HG03025 (cell line): Measurements from ENCODE around the gene NCOR1.
"Not testable (repeated sequence)": the region's sequence is repeated elsewhere in the genome, so short reads cannot be mapped to it uniquely, and the experiment has no call there.

Experiments
- ATAC-seq: cut with Tn5 transposase; IDR thresholded peaks from one replicate; pipeline ENCODE4 v1.9.1; 2021; ENCODE audit warnings: mild to moderate bottlenecking, moderate library complexity; ENCODE audit not compliant: unreplicated experiment, low FRiP score

NCOR1 gene

DNA sequence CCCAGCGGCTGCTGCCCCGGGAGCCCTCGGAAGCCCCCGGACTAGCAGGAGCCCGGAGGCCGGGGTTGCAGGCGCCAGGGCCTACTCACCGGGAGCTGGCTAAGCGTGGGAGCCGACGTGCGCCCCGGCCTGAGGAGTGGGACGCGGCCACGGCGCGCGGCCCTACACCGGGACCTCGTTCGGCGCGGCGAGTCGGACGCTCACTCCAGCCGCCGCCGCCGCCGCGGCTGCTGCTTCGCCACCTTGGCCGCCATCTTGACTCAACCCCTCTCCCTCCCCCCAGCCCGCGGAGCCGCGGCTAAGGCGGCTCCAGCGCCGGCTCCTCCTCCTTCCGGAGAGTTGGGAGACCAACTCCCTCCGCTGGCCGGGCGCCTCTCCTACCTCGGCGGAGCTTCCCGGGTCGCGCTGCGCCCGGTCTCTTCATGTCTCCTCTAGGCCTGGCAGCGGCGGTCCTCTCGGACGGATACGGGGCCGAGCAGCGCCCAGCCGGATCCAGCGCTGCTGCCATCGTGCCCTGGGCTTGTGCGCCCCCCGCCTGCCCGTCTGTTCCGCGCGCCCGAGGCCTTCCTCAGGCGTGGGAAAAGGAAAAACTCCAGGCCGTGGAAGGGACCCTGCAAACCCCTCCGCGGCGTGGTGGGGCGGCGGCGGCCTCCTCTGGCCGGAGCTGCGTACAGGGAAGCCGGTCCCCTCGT lies at the start of gene NCOR1:
TSS of gene NCOR1 (minus strand) at position 262 of the 692 bp plus-strand sequence. CDS start 20,965 bp downstream, outside the sequence.
- ATAC-seq, result peak; percentile 58

DNA sequence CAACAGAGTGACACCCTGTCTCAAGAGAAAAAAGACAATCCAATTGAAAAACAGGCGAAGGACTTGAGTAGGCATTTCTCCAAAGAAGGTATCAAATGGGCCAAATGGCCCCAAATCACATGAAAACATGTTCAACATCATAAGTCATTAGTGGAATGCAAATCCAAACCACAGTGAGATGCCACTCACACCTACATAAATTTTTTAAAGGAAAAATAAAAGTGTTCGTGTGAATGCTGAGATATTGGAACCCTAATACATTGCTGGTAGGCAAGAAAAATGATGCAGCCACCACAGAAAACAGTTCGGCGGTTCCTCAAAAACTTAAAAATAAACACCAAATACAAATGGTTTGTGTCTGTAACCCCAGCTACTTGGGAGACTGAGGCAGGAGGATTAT lies 46.9 kb upstream of the NCOR1 start:
- no peak for ATAC-seq

DNA sequence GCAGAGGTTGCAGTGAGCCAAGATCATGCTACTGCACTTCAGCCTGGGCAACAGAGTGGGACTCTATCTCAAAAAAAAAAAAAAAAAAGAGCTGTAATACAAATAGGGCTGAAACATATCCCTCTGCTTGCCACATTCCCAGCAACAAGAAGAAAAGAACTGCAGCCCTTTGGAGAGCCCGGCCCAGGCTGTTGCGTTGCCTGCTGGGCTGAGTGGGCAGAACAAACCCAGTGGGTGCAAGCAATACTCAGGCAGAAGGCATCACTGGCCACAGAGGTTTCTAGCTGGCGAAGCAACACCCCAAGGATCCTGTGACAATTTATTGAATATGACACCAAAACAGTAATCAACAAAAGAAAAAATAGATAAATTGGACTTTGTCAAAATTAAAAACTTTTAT lies 45.7 kb upstream of the NCOR1 start:
- ATAC-seq, result no peak

DNA sequence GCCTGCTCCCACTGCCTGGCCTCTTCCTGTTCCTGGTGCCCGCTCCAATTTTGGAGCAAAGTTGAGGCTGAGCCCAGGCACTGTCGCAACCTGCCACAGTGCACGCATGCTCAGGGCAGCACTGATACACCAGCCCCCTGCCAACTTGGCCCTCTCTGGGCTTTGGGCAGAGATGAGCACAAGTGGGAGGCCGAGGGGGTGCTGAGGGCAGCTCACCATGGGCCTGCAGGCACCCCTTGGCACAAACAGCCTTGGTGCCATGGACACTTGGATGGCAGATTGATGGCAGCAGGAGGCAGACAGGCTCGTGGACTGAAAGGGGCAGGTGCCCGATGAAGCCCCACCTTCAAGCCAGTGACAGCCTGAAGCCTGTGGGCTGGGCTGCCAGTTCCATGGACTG lies 44.6 kb upstream of the NCOR1 start:
- no peak for ATAC-seq

DNA sequence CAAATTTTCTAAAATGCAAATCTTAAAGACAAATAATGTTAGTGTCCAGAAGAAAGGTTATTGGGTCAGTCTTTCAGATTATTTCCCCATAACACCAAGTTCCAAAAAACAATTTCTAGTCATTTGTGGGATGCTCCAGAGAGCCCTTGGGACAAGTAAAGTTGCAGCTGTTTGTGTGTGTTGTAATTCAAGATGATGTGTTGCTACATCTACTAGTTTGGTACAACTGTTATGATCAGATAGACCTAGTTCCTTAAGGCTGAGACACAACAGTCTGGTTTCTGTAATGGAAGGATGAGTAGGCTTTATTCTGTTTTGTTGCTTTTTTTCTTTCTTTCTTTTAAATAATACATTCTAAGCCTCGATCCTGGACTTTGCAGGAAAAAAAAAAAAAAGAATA lies 43.6 kb upstream of the NCOR1 start:
- ATAC-seq, result no peak

DNA sequence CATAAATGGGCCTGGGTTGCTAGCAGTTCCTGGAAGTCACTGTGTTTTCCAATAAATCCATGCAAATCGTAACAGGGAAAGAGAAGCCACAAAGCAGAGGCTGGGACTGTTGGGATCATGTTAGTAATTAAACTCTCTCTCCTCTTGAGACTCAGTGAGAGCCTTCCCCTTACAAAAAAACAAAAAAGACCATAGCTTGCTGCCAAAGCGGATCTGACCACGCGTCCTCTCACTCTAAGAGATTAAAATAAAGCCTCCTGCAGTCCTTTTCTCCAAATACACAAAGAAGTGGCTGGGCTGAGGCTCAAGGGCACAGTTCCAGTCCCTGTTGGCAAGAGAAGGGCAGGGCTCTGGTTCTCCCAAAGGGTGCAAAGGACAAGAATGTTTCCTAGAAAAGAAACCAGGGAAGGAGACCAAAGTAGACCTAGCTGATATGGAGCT lies 40.2 kb upstream of the NCOR1 start:
- no peak for ATAC-seq

DNA sequence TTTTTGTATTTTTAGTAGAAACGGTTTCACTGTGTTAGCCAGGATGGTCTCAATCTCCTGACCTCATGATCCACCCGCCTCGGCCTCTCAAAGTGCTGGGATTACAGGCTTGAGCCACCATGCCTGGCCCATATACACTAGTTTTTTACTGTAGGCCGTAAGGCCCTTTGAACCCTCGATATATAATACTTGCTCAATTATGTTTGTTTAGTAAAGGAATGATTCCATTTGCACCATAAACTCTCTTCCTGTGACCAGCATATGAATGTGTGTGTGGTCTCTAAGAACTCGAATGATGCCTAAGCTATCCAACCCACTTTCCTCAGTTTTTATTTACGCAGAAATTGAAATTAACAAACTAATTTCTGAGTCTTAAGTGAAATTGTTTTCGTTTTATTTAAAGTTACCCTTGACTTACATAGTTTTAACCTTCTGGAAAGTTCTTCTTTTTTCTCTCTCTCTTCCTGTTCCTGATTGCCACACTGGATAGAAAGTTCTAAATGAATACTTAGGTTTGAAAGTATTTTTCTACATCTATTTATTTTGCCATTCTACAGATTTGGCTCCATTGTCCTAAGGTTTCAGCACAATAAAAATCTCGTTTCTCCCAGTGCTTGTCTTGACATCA lies 39.6 kb upstream of the NCOR1 start:
- no peak for ATAC-seq

DNA sequence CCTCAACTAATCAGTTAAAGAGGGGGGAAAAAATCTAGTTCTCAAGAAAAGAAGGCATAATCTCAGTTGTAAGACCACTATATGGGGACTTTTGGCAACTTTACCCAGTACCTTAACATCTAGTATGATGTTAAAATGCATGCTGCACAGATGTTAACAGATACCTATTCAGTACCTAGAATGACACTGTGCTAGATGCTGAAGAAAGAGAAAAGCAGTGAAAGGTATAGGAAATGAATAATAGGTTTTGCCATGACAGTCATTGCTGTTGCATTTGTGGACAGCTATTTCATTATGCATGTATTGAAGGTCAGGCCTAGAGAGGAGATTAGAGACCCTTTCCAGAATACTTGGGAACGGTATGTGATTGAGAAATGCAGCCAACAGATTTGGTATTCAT lies 36.2 kb upstream of the NCOR1 start:
- no peak for ATAC-seq

DNA sequence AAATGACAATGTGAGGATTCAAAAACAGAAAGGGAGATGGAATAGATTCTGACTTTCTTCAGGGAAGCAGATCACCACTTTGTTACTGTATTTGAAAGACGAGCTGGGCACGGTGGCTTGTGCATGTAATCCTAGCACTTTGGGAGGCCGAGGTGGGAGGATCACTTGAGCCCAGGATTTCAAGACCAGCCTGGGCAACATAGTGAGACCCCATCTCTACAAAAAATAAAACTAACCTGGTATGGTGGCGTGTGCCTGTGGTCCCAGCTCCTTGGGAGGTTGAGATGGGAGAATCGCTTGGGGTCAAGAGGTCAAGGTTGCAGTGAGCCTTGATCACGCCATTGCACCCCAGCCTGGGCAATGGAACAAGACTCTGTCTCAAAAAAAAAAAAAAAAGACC lies 35.7 kb upstream of the NCOR1 start:
- no peak for ATAC-seq

DNA sequence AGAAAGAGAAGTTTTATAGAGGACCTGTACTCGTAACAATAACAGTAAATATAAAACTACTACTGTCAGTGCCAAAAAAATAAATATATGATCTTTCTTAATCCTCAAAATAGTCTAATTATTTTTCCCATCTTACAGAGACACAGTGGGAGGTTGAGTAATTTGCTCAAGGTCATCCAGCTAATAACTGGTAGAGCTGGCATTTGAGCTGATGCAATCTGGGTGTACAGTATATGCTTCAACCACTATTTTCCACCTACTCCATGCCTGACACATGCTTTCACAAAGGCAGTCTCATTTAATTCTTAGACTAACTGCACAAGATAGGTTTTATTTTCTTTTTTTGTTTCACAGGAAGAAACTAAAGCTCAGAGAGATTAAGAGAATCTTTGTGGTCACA lies 35.3 kb upstream of the NCOR1 start:
- ATAC-seq, result no peak

DNA sequence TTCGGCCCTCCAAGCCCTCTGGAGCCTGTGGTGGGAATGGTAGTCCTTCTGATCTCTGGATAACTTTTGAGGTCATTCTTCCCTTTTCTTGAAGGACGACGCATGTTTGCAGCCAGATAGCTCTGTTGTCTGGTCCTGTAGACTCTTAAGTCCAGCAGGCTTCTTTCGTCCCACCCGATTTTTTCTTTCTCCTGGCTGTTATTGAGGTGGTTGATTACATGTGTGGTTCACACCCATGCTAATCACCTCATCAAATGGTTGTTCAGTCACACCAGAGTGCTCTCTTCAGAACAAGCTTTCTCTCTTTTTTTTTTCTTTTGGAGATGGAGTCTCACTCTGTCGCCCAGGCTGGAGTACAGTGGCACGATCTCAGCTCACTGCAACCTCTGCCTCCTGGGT lies 32.3 kb upstream of the NCOR1 start:
- no peak for ATAC-seq

DNA sequence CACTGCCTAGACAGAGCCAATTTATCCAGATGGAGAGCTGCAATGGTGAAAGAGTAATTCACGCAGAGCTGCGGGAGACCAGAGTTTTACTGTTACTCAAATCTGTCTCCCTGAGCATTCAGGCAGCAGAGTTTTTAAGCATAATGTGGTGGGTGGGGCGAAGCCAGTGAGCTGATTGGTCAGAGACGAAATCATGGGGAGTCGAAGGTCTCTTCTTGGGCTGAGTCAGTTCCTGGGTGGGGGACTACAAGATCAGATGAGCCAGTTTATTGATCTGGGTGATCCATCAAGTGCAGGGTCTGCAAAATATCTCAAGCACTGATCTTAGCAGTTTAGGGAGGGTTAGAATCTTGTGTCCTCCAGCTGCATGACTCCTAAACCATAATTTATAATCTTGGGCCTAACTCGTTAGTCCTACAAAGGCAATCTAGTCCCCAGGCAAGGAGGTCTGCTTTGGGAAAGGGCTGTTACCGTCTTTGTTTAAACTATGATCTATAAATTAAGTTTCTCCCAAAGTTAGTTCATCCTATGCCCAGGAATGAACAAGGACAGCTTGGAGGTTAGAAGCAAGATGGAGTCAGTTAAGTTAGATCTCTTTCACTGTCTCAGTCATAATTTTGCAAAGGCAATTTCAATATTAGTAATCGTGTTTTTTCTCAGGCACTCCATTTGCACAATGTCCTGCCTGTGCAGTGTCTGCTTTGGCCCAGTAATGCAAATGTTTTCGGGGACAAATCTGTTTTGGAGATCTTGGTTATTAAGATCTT lies 28.6 kb upstream of the NCOR1 start:
- ATAC-seq, result no peak

DNA sequence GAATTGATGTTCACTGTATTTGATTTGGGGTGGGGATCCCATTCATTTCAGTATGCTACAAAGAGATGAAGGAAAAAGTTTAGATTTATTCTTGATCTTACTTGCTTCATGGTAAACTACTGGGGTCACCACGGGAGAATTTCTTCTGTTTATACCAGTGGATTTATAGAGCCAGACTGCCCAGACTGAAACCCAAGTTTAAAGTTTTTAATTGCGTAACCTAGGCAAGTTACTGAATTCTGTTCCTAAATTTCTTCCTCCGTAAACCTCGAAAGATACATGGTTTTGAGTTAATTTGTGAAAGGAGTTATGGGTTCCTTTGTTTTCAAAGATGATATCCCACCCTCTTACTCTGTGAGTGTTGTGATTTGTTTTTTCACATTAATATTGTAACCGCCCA lies 28.1 kb upstream of the NCOR1 start:
- ATAC-seq, result no peak

DNA sequence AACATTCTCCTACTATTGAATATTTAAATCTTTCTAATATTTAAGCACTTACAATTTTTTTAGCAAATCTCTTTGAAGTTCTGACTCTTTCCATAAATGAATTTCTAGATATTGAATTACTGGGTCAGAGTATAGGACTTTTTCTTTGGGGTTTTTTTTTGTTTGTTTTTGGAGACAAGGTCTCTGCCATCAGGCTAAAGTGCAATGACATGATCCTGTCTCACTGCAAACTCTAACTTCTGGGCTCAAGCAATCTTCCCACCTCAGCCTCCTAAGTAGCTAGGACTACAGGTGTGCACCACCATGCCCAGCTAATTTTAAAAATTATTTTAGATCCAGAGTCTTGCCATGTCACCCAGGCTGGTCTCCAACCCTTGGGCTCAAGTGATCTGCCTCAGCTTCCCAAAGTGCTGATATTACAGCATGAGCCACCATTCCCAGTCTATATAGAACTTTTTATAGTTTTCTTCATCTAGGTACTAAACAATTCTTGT lies 26.6 kb upstream of the NCOR1 start:
- no peak for ATAC-seq

DNA sequence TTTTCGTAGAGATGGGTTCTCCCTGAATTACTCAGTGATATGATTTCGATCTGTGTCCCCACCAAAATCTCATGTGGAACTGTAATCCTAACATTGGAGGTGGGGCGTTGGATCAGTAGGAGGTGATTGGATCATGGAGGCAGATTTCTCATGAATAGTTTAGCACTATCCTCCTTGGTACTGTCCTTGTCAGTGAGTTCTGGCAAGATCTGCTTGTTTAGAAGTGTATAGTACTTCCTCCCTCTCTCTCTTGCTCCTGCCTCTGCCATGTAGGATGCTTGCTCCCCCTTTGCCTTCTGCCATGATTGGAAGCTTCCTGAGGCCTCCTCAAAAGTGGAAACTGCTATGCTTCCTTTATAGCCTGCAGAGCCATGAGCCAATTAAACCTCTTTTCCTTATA lies 24.6 kb upstream of the NCOR1 start:
- no peak for ATAC-seq

DNA sequence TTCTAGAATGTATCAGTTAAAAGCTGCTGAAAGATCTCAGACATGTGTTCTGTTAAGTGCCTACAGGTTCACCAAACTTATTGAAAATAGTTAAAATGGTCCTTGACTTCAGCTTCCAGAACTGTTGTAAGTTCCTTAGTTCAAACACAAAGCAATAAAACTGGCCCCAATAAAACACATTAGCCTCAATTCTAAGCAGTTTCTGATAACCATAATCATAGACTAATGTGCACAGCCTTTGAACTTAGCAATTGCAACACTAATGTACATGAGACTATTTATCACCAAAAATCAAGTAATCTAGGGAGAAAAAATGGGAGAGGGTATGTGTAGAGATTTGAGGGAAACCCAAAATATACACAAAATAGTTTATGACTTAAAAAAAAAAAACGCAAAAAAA lies 17.1 kb upstream of the NCOR1 start:
- no peak for ATAC-seq

DNA sequence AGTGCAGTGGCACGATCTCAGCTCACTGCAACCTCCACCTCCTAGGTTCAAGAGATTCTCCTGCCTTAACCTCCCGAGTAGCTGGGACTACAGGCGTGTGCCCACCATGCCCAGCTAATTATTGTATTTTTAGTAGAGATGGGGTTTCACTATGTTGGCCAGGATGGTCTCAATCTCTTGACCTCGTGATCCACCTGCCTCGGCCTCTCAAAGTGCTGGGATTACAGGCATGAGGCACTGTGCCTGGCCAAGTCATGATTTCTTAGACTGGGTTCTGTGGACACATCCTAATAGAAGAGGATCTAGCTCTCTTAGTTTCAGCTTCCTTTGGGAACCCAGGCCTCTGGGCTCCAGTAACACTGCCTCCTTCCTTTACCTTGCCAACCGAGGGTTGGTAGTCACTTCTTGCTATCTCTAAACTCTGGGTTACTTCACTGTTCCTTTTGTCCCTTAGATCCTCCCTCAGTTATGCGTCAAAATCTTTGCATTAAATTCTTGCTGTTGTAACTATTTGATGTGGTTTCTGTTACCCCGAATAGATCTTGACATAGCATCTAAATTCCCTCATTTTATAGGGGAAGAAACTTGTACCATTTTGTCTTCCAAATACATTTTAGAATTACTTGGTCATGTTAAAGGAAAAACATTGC lies 14.7 kb upstream of the NCOR1 start:
- ATAC-seq, result not testable (repeated sequence)

DNA sequence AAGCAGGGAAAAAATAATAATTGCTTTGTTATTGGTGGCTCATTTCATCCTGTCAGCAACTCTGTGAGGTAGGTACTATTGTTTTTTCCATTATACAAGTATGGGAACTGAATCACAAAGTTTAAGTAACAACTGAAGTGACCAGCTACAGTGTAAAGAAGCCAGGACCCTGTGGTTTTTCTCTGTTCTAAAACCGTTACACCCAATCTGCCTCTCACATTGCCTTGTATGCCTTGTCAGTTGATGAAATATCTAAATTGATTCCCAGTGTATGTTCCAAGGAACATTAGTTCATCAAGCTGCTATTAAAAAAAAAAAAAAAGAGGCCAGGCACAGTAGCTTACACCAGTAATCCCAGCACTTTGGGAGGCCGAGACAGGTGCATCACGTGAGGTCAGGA lies 7.1 kb upstream of the NCOR1 start:
- ATAC-seq, result no peak

DNA sequence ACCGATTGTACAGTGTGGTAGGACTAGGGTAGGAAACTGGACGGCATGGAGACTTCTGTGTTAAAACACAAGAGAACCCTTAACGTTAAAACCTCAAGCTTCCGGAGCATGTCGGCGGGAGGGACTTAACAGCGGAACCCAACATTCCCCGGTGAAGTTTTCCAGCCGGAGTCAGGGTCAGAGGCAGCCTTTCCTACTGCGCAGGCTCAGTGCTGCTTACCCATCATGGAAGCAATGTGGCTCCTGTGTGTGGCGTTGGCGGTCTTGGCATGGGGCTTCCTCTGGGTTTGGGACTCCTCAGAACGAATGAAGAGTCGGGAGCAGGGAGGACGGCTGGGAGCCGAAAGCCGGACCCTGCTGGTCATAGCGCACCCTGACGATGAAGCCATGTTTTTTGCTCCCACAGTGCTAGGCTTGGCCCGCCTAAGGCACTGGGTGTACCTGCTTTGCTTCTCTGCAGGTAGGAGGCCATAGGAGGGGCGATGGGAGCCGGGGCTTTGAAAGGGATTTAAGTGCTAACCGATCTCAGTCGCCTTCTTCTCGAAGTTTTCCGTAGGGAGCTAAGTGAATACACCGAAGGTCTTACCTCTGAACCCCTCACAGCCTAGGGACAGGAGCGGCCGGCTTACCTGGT lies 1.8 kb upstream of the NCOR1 start, which contains the start of gene PIGL:
TSS of gene PIGL (plus strand) at position 209 of the 634 bp plus-strand sequence. CDS start at position 226, 17 bp downstream.
- ATAC-seq, result peak; percentile 33

DNA sequence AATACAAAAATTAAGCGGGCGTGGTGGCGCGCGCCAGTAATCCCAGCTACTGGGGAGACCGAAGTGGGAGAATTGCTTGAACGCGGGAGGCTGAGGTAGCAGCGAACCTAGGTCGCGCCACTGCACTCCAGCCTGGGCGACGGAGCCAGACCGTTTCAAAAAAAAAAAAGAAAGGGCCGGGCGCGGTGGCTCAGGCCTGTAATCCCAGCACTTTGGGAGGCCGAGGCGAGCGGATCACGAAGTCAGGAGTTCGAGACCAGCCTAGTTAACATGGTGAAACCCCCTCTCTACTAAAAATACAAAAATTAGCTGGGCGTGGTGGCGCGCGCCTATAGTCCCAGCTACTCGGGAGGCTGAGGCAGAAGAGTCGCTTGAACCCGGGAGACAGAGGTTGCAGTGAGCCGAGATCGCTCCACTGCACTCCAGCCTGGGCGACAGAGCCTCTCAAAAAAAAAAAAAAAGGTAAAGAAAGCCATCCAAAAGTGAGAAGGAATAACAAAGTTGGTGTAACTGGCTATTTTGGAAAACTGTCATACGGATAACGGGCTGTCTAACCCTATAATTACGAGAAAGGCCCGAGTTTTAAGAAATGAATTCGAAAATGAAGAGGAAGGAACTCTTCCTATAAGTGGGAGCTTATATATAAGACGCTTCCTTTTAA lies 1.1 kb upstream of the NCOR1 start:
- not testable (repeated sequence) for ATAC-seq
